Pancreas (tissue), 10 donors: Measurements from ENCODE around the gene S1PR3. TPM values are rescaled to one million over a fixed set of nuclear protein-coding genes. Genes with fewer than 3 reads are reported as not detected.

ENCODE experiments used
- ATAC-seq, 4 donors: fragments of 200-7000 bp; cut with Tn5 transposase; one replicate each; pipeline versions ENCODE4 v1.8.0 to v1.9.1; 2020; ENCODE audit warnings: mild to moderate bottlenecking in 4 of 4, moderate library complexity in 4 of 4
- DNase-seq, 6 donors: peaks; one replicate each; pipeline ENCODE4 v3.0.0-alpha.2; 2020
- FAIRE-seq: peaks from 2 replicates; lab custom pipeline; 2012; peaks lifted over from hg19 to GRCh38; lab: Jason Lieb, UNC
- H3K27ac ChIP-seq, 4 donors: fragments of 200-600 bp; sonication (generic); 1 replicate in 3 of 4; 2 replicates in 1 of 4; pipeline versions ENCODE4 v1.5.0 to v1.8.0; 2020
- H3K27me3 ChIP-seq, 4 donors: fragments of 200-600 bp; one replicate each; pipeline ENCODE4 v1.8.0; 2021
- H3K36me3 ChIP-seq, 3 donors: fragments of 200-600 bp; sonication (generic) in 1 of 3; one replicate each; pipeline versions ENCODE4 v1.5.0 to v1.8.0; 2020 to 2021
- H3K4me1 ChIP-seq, 3 donors: fragments of 200-600 bp; one replicate each; pipeline ENCODE4 v1.8.0; 2021
- H3K4me3 ChIP-seq, 4 donors: fragments of 200-600 bp; sonication (generic) in 2 of 4; one replicate each; pipeline versions ENCODE4 v1.5.0 to v1.8.0; 2020 to 2021
- H3K9me3 ChIP-seq, 4 donors: fragments of 200-600 bp; one replicate each; pipeline ENCODE4 v1.8.0; 2021
- WGBS, 2 donors: extraction: QIAGEN DNeasy Blood & Tissue Kit; methylation state at CpG; one replicate each; pipeline ENCODE4 v1.1.7; 2013; 5-methylcytosine and 5-hydroxymethylcytosine counted together
- intact Hi-C, 3 donors: fragments of 100-400 bp; cut with DNase I; formaldehyde crosslinking; loops; one replicate each; pipeline versions ENCODE4 v1.11.1 to v1.14.2; 2022
- polyA plus RNA-seq, 2 donors: library from polyadenylated mRNA; stranded (reverse); fragments of 200-250 nt; gene quantifications; one replicate each; pipeline ENCODE4 v1.2.3, GENCODE V29; 2013
- total RNA-seq, 6 donors: library from RNA; stranded (reverse); fragmentation: NEBNext Ultra II Directional in 4 of 6; extraction: Animal tissue kit (Norgen Biotek cat#: 25700) in 4 of 6; gene quantifications; one replicate each; pipeline versions ENCODE4 v1.2.1 to v1.2.4, GENCODE V29; 2021 to 2023
- TF ChIP-seq, protein P1 (sequence below), 4 donors: fragments of 200-600 bp; sonication (generic) in 3 of 4; IDR thresholded peaks; one replicate each; pipeline versions ENCODE4 v1.5.0 to v1.8.0; 2021; ENCODE audit warnings: antibody characterized with exemption in 4 of 4
- donor health status: healthy with polysubstance abuse.
- donor health status: DM: no; HTN: no; CAD: no; lungs with moderate emphysema.
- donor health status: DM: no; HTN: no; CAD: no.
- donor health status: control.
- donor health status: control.
- donor health status: Bipolar disorder and iron deficiency.
- donor health status: DM: yes; HTN: yes; CAD: no.
- donor health status: DM: no; HTN: no; CAD: no.
- donor health status: DM: no; HTN: no; CAD: no.
- donor health status: DM: yes; HTN: yes; CAD: no.

The S1PR3 gene
- total and polyA plus RNA-seq, 8 donors = 1.4 to 4.1 (median 2.2) TPM

DNA sequence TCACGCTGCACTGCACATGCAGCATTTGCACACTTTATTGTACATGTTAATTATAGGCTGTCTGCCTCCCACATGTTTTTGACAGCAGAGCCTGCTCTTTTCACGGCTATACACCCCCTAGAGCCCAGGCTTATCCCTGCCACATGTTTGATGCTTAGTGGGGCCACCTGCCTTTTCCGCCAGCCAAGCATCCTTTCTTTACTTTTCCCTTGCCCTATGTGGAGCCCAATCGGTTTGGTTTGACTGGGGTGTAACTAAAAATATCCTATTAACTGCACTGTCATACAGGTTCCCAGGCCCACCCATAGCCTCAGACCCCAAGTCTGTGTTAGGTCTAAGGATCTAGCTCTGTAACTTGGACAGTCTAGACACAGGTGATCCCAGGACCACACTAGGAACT is 18.9 kb upstream of the S1PR3 start:
- Histone ChIP-seq H3K27me3 (no peaks in the 10 kb centered on the region), H3K4me1 (peaks cover 0 to 23% (median 4%) of the 10 kb centered on the region in 3 donors), H3K4me3 (no peak overlapping the region), H3K27ac (no peak overlapping the region), H3K36me3 (no peaks in the 10 kb centered on the region), H3K9me3 (no peaks in the 10 kb centered on the region)
- DNase-seq (no peak), ATAC-seq (no peak), FAIRE-seq (no peak)
- TF ChIP-seq, protein P1, sequence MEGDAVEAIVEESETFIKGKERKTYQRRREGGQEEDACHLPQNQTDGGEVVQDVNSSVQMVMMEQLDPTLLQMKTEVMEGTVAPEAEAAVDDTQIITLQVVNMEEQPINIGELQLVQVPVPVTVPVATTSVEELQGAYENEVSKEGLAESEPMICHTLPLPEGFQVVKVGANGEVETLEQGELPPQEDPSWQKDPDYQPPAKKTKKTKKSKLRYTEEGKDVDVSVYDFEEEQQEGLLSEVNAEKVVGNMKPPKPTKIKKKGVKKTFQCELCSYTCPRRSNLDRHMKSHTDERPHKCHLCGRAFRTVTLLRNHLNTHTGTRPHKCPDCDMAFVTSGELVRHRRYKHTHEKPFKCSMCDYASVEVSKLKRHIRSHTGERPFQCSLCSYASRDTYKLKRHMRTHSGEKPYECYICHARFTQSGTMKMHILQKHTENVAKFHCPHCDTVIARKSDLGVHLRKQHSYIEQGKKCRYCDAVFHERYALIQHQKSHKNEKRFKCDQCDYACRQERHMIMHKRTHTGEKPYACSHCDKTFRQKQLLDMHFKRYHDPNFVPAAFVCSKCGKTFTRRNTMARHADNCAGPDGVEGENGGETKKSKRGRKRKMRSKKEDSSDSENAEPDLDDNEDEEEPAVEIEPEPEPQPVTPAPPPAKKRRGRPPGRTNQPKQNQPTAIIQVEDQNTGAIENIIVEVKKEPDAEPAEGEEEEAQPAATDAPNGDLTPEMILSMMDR (IDR thresholded peaks at IDR 0.05) = no peak
- intact Hi-C loops = no loop called here
- 89 to 94% methylated on average over 4 of the region's 4 CpGs for WGBS, 2 donors

DNA sequence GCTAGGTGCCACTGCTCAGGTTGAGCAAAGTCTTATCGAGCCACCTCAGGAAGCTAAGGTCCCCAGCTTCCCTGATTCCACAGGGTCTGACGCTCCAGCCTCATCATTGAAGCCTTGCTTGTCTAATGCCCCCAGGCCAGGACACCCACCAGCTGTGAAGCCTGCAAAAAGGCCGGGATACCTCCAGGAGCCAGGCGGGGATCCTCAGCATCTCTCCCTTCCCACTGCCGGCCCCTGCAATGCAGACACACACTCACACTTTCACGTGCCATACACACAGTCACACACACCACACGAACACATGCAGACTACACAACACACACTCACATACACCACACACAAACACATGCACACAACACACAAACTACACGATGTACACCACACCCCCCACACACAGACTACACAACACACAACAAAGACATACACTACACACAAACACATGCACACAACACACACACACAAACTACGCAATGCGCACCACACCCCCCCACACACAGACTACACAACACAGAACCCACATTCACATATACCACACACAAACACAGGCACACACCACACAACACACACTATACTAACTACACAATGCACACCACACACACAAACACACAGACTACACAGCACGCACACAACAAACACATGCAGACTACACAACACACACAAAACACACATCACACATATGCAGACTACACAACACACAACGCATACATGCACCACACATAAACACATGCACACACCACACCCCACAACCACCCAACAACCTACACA is 17.8 kb upstream of the S1PR3 start:
- H3K36me3 ChIP-seq = no peaks in the 10 kb centered on the region
- no peak overlapping the region for H3K27ac ChIP-seq
- TF ChIP-seq, protein P1 (IDR thresholded peaks at IDR 0.05) = no peak
- intact Hi-C loops = no loop called here
- no peak overlapping the region for H3K4me3 ChIP-seq
- ATAC-seq (no peak), FAIRE-seq (no peak), DNase-seq (no peak)
- peaks cover 0 to 21% (median 4%) of the 10 kb centered on the region in 3 donors for H3K4me1 ChIP-seq
- WGBS, 2 donors = 94 to 96% methylated on average over 12 of the region's 12 CpGs
- H3K27me3 ChIP-seq = no peaks in the 10 kb centered on the region
- H3K9me3 ChIP-seq = no peaks in the 10 kb centered on the region

DNA sequence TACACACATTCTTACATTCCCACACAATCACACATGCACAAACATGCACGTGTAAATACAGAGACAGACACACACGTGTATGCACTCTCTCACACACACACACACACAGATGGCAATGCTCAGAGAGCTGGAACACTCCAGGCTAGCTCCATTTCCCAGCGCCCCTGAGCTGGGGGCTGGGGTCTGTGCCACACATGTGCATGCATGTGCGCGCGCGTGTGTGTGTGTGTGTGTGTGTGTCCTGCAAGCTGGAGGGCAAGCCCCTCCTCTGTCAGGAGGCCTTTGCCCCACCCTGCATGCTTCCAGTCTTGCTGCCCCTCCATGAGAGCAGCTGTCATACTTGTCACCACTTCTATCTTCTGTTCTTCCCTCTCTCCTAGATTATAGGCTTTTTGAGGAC is 16.6 kb upstream of the S1PR3 start:
- no peaks in the 10 kb centered on the region for H3K27me3 ChIP-seq
- H3K27ac ChIP-seq = no peak overlapping the region
- TF ChIP-seq, protein P1 (IDR thresholded peaks at IDR 0.05) = no peak
- H3K4me1 ChIP-seq = peaks cover 0 to 10% (median 4%) of the 10 kb centered on the region in 3 donors
- ATAC-seq (no peak), DNase-seq (no peak), FAIRE-seq (no peak)
- H3K4me3 ChIP-seq = no peak overlapping the region
- no peaks in the 10 kb centered on the region for H3K36me3 ChIP-seq
- no peaks in the 10 kb centered on the region for H3K9me3 ChIP-seq
- intact Hi-C loops = no loop called here
- 74% methylated on average over 7 of the region's 7 CpGs for WGBS, 2 donors

DNA sequence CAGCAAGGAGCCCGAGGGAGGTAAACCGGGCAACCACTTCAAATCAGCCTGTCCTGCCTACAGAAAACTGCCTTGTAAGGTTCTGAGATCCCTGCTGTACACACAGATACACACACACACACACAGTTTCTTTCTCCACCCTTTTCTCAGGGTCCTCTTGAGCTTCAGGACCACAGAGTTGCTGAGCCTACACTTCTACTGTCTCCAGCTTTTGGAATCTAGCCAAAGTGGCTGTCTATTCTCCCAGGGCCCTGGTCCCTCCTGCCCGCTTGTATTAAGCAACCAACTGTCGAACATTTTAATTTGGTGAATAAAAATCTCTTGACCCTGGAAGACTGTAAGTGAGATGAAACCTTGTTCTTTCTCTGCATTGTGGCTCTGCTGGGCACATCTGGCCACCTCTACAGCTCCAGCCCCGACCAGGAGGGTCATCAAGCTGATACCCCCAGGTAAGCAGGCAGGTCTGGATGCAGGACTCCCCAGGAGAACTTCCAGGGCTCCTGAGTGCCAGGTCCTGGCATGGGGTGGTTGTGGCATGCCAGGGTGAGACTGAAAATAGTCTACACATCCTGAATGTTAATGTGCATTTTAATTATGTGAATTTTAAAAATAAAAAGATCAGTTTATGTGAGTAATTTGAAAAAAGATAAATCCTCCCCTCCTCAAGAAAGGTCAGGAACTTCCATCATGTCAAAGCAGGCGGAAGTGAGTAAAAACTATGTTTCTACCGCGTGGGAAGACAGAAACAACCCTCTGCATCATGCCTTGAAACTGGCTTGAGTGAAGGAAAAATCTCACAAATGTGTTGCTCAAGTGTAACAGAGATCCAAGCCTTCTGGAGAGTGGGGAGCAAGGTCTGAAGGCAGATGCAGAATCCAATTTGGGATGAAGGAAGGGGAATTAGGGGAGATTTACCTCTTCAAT is 15.0 kb upstream of the S1PR3 start:
- 70 to 77% methylated on average over 8 of the region's 8 CpGs for WGBS, 2 donors
- H3K27me3 ChIP-seq = no peaks in the 10 kb centered on the region
- intact Hi-C loops = no loop called here
- peaks cover 0 to 6% (median 4%) of the 10 kb centered on the region in 3 donors for H3K4me1 ChIP-seq
- no peak overlapping the region for H3K4me3 ChIP-seq
- DNase-seq = no peak
- ATAC-seq = no peak
- FAIRE-seq = no peak
- H3K9me3 ChIP-seq = no peaks in the 10 kb centered on the region
- H3K27ac ChIP-seq = no peak overlapping the region
- no peaks in the 10 kb centered on the region for H3K36me3 ChIP-seq
- TF ChIP-seq, protein P1 (IDR thresholded peaks at IDR 0.05) = no peak
